Kidney epithelial cell (primary cell): ENCODE measurements around the gene SLC43A2. TPM values are rescaled to one million over a fixed set of nuclear protein-coding genes. Genes with fewer than 3 reads are reported as not detected.

Experiments
- DNase-seq: peaks from one replicate; pipeline ENCODE4 v3.0.0-alpha.2; 2010; ENCODE audit warnings: low read depth
- H3K27me3 ChIP-seq: 2 replicates; pipeline ENCODE4 v1.6.0; 2011; ENCODE audit warnings: low read length; ENCODE audit not compliant: control insufficient read depth, insufficient read depth
- H3K36me3 ChIP-seq: 2 replicates; pipeline ENCODE4 v1.5.1; 2011; ENCODE audit warnings: low read length; ENCODE audit not compliant: control insufficient read depth, insufficient read depth
- H3K4me3 ChIP-seq: 2 replicates; pipeline ENCODE4 v1.5.1; 2011; ENCODE audit warnings: low read depth, mild to moderate bottlenecking, control low read depth, low read length
- total RNA-seq: library from RNA; depleted of rRNA; stranded (reverse); fragments of >200 nt; gene quantifications from 2 replicates; pipeline ENCODE4 v1.2.3, GENCODE V29; 2015
- TF ChIP-seq, protein P1 (sequence below): IDR thresholded peaks from 2 replicates; pipeline ENCODE4 v1.5.1; 2011; ENCODE audit warnings: mild to moderate bottlenecking, moderate library complexity, low read length, control low read depth, inconsistent platforms; ENCODE audit not compliant: insufficient read depth, poor library complexity, severe bottlenecking

SLC43A2 gene
- total RNA-seq, 1 donor from 2014 or later: 9.1 TPM

DNA sequence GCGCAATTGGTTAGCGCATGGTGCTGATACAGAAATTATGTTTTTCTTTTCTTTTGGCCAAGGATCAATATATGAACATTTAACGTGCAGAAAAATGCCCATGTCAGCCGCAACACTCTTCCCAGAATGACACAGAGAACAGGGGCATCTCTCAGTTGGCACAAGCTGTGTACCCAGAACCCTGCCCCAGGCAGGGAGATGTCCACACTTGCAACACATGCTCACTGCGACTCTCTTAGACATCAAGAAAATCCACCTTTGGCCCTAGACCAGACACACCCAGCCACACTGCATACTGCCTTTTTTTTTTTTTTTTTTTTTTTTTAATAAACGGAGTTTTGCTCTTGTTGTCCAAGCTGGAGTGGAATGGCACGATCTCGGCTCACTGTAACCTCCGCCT is 83.0 kb downstream of the SLC43A2 start:
- no peak overlapping the region for H3K4me3 ChIP-seq
- peaks cover 4% of the 10 kb centered on the region for H3K36me3 ChIP-seq
- TF ChIP-seq, protein P1, sequence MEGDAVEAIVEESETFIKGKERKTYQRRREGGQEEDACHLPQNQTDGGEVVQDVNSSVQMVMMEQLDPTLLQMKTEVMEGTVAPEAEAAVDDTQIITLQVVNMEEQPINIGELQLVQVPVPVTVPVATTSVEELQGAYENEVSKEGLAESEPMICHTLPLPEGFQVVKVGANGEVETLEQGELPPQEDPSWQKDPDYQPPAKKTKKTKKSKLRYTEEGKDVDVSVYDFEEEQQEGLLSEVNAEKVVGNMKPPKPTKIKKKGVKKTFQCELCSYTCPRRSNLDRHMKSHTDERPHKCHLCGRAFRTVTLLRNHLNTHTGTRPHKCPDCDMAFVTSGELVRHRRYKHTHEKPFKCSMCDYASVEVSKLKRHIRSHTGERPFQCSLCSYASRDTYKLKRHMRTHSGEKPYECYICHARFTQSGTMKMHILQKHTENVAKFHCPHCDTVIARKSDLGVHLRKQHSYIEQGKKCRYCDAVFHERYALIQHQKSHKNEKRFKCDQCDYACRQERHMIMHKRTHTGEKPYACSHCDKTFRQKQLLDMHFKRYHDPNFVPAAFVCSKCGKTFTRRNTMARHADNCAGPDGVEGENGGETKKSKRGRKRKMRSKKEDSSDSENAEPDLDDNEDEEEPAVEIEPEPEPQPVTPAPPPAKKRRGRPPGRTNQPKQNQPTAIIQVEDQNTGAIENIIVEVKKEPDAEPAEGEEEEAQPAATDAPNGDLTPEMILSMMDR: no peak
- H3K27me3 ChIP-seq: no peaks in the 10 kb centered on the region
- DNase-seq: no peak

DNA sequence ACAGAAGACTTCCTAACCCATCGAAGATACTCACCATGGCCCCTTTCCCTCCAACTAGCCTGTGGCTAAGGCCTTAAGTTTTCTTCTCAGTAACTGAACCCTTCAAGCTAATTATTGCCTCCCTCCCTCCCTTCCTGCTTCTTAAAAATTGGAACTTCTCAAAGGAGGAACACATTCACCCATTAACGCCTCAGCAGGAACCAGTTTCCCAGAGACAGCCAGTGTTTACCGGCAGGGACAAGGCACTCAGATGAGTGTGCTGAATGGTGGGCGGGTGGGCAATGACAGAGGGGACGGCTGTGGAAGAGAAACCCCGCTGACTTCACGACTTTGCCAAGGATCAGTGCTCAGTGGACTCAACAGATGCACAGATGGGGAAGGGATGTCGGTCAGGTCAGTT is 86.3 kb downstream of the SLC43A2 start:
- Histone ChIP-seq H3K27me3 (no peaks in the 10 kb centered on the region), H3K4me3 (no peak overlapping the region), H3K36me3 (peaks cover 6% of the 10 kb centered on the region)
- TF ChIP-seq, protein P1: no peak
- DNase-seq: no peak

DNA sequence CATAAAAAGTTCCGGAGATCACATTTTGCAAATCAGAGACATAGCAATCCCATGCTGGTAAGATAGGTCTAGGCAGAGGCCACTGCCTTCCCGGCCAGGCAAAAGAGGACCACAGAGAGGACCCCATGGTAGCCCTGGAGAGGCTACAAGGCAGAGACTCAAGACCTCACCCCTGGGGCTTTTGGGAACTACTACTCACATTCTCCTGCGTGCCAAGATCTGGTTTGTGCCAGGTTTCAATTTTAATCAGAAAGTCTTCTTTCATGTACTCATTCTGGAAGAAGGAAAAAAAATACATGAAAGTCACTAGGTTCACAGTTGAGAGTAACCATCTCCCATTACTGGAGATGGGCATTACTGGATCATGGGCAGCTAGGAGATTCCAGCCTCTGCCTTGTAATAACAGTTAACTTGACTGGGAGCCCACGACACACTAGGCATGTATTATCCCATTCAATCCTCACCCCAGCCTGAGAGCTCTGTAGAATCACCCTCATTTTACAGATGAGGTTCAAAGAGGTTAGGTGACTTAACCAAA is 87.2 kb downstream of the SLC43A2 start:
- DNase-seq: no peak
- H3K36me3 ChIP-seq: peaks cover 6% of the 10 kb centered on the region
- H3K4me3 ChIP-seq: no peak overlapping the region
- TF ChIP-seq, protein P1: no peak
- H3K27me3 ChIP-seq: no peaks in the 10 kb centered on the region

DNA sequence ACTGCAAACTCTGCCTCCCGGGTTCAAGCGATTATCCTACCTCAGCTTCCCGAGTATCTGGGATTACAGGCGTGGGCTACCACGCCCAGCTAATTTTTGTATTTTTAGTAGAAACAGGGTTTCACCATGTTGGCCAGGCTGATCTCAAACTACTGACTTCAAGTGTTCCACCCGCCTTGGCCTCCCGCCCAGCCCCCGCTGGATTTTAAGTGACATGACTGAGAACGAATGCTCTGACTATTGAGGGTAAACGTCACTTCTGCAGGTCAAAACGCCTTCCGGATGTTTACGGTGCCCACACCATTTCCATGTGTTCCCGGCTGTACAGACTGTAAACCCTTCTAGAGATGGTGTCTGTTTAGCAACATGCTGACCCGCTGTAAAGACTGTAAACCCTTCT is 88.8 kb downstream of the SLC43A2 start:
- Histone ChIP-seq H3K36me3 (peaks cover 4% of the 10 kb centered on the region), H3K27me3 (no peaks in the 10 kb centered on the region), H3K4me3 (no peak overlapping the region)
- DNase-seq: no peak
- TF ChIP-seq, protein P1: no peak

DNA sequence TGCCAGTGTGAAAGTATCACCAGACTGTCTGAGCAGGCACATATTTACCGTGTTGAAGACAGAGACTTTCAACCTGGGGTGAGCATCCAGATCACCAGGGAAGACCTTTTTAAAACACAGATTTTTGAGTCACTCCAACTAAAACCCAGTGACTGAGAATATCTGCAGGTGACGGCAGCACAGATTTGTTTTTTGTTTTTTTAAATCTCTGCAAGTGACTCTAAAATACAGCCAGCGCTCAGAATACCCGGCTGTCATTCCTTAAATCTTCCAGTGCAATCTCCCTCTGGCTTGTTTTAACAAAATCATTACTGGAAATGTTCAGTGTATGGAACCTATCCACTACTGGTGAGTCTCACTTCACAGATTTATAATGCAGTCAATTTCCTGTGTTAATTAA is 92.9 kb downstream of the SLC43A2 start:
- TF ChIP-seq, protein P1: no peak
- no peaks in the 10 kb centered on the region for H3K27me3 ChIP-seq
- no peak overlapping the region for H3K4me3 ChIP-seq
- peaks cover 2% of the 10 kb centered on the region for H3K36me3 ChIP-seq
- no peak for DNase-seq

DNA sequence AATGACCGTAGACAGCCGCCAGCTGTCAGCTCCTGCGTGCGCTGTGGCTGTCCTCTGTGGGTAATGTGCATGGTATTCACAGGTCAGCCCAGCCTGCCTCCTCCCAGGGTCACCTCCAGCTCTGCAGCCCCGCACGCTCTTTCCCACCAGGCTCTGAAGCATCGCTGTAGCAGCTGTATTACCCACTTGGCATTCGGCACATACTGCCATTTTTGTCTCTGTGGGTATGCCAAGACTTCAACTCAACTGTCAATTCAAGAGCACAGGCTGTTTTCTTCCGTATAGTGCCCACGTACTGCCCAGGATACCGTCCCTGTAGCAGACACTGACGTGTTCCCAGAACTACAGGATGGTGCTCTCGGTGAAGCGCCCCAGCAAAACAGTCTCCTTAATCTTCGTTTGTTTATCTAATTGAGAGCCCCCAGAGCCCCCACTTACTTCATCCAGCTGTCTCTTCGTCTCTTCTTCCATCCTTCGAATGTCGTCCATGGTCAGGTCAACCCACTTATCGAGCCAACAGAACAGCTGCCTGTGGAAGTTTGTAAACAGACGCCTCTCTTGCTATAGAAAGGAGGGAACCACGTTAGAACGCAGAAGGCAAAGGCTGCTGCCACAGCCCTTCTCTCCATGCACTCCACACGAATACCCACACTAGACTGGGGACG is 94.8 kb downstream of the SLC43A2 start:
- no peak for DNase-seq
- Histone ChIP-seq H3K27me3 (no peaks in the 10 kb centered on the region), H3K4me3 (no peak overlapping the region), H3K36me3 (peaks cover 2% of the 10 kb centered on the region)
- TF ChIP-seq, protein P1: no peak
